Suprapubic skin (tissue), 4 donors: ENCODE data around the gene LAMA5.

ENCODE experiments used
- CTCF ChIP-seq, 2 donors: fragments of 200-600 bp in 1 of 2; fragments of 450-650 bp in 1 of 2; sonication (generic) in 1 of 2; IDR thresholded peaks; one replicate each; pipeline ENCODE4 v1.5.1; 2016 to 2019; ENCODE audit warnings: antibody characterized with exemption in 2 of 2, mild to moderate bottlenecking in 1 of 2, moderate library complexity in 1 of 2
- EP300 ChIP-seq: sonication (generic); formaldehyde crosslinking; IDR thresholded peaks from one replicate; pipeline ENCODE4 v1.6.1; 2017; ENCODE audit warnings: antibody characterized with exemption
- POLR2A ChIP-seq, 2 donors: fragments of 450-650 bp; IDR thresholded peaks; one replicate each; pipeline ENCODE4 v1.6.1; 2017; ENCODE audit warnings: antibody characterized with exemption in 2 of 2, mild to moderate bottlenecking in 2 of 2, moderate library complexity in 2 of 2
- POLR2AphosphoS5 ChIP-seq, 3 donors: sonication (generic); formaldehyde crosslinking; IDR thresholded peaks; one replicate each; pipeline ENCODE4 v1.6.1; 2017; ENCODE audit warnings: antibody characterized with exemption in 3 of 3

DNA sequence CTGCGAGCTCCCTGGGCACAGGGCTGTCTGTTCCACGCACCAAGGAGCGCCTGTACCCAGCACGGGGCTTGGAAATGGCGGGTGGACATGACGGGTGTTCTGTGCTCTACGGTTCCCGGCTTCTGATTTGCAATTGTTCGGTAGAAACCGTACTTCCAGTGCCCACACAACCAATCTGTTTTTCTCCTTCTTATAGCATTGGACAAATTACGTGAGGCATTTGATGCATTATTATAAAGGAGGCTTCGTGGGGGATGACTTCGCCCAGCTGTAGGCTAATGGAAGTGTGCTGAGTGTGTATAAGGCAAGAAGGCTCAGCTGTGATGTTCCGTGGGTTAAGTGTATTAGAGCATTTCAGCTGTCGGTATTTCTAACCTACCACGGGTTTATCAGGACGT is 10.0 kb upstream of the LAMA5 start:
- no peak for TF ChIP-seq CTCF (IDR thresholded peaks at IDR 0.05)
- TF ChIP-seq POLR2AphosphoS5 (IDR thresholded peaks at IDR 0.05) = no peak
- TF ChIP-seq EP300 = no peak
- no peak for TF ChIP-seq POLR2A (IDR thresholded peaks at IDR 0.05)
